ENCODE data around the gene CCDC197. TPM values are rescaled to one million over a fixed set of nuclear protein-coding genes. Genes with fewer than 3 reads are reported as not detected.

Gene CCDC197
- total RNA-seq, 4 donors from 2014 or later: not detected

- H3K4me3 ChIP-seq: no peak overlapping the region
- H3K9me3 ChIP-seq: no peaks in the 10 kb centered on the region
- H3K4me1 ChIP-seq: no peaks in the 10 kb centered on the region
- DNase-seq: peak in 1 of 2 donors; percentile 5
- H3K27ac ChIP-seq: no peak overlapping the region
- TF ChIP-seq, protein P1, sequence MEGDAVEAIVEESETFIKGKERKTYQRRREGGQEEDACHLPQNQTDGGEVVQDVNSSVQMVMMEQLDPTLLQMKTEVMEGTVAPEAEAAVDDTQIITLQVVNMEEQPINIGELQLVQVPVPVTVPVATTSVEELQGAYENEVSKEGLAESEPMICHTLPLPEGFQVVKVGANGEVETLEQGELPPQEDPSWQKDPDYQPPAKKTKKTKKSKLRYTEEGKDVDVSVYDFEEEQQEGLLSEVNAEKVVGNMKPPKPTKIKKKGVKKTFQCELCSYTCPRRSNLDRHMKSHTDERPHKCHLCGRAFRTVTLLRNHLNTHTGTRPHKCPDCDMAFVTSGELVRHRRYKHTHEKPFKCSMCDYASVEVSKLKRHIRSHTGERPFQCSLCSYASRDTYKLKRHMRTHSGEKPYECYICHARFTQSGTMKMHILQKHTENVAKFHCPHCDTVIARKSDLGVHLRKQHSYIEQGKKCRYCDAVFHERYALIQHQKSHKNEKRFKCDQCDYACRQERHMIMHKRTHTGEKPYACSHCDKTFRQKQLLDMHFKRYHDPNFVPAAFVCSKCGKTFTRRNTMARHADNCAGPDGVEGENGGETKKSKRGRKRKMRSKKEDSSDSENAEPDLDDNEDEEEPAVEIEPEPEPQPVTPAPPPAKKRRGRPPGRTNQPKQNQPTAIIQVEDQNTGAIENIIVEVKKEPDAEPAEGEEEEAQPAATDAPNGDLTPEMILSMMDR (IDR thresholded peaks at IDR 0.05): no peak
- no peaks in the 10 kb centered on the region for H3K27me3 ChIP-seq
- no peaks in the 10 kb centered on the region for H3K36me3 ChIP-seq
- intact Hi-C loops (cut with DNase I; ENCODE audit: low total_unique reads): no loop called here
Measured at GRCh38 chr14:94045101-94045500, 48.0 kb downstream of the CCDC197 start.

GRCh38 chr14:94045563-94046345 lies 48.7 kb downstream of the CCDC197 start:
- peak in 1 of 2 donors; percentile 10 for DNase-seq
- TF ChIP-seq, protein P1 (IDR thresholded peaks at IDR 0.05): no peak
- no peak for TF ChIP-seq POLR2A (IDR thresholded peaks at IDR 0.05)
- H3K36me3 ChIP-seq: no peaks in the 10 kb centered on the region
- no peak overlapping the region for H3K4me3 ChIP-seq
- H3K27me3 ChIP-seq: no peaks in the 10 kb centered on the region
- intact Hi-C loops (cut with DNase I; ENCODE audit: low total_unique reads): no loop called here
- no peaks in the 10 kb centered on the region for H3K9me3 ChIP-seq
- H3K4me1 ChIP-seq: no peaks in the 10 kb centered on the region
- no peak overlapping the region for H3K27ac ChIP-seq

DNA sequence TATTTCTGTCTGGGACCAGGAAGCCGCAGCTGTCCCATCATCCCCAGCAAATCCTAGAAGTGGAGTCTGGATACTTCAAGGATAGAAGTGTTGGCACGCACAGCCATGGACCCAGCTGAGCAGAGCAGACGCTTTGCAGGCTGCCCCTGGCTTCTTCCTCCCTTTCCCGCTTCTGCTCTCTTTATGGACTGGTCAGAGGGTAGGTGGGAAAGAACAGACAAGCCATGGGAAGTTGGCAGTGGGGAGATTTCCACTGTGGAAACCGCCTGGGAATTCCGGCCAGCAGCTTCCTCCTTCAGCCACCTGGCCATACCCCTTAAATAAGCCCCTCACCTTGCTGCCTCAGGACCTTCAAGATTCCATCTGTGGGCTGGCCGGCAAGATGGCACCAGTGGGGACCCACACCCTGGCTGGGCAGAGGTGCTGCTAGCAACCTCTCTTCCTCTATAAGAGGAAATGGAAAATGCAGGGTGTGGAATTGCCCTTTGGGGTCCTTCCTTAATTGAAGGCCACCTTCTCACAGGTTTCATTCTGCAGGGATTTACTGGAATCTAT lies 49.7 kb downstream of the CCDC197 start:
- H3K36me3 ChIP-seq: no peaks in the 10 kb centered on the region
- peak in 1 of 2 donors; percentile 6 for DNase-seq
- no peak overlapping the region for H3K4me3 ChIP-seq
- H3K27ac ChIP-seq: no peak overlapping the region
- no peaks in the 10 kb centered on the region for H3K27me3 ChIP-seq
- H3K9me3 ChIP-seq: no peaks in the 10 kb centered on the region
- intact Hi-C loops (cut with DNase I; ENCODE audit: low total_unique reads): no loop called here
- TF ChIP-seq, protein P1 (IDR thresholded peaks at IDR 0.05): no peak
- TF ChIP-seq POLR2A (IDR thresholded peaks at IDR 0.05): no peak
- no peaks in the 10 kb centered on the region for H3K4me1 ChIP-seq

- H3K4me3 ChIP-seq: no peak overlapping the region
- TF ChIP-seq, protein P1 (IDR thresholded peaks at IDR 0.05): no peak
- TF ChIP-seq POLR2A (IDR thresholded peaks at IDR 0.05): no peak
- no peaks in the 10 kb centered on the region for H3K4me1 ChIP-seq
- intact Hi-C loops (cut with DNase I; ENCODE audit: low total_unique reads): no loop called here
- peak in 1 of 2 donors; percentile 5 for DNase-seq
- H3K36me3 ChIP-seq: no peaks in the 10 kb centered on the region
- H3K9me3 ChIP-seq: no peaks in the 10 kb centered on the region
- H3K27me3 ChIP-seq: no peaks in the 10 kb centered on the region
- no peak overlapping the region for H3K27ac ChIP-seq
Measured at GRCh38 chr14:94047581-94047980, 50.5 kb downstream of the CCDC197 start.

Data from uterus (tissue), 4 donors.